Activated CD8-positive, alpha-beta T cell treated with anti-CD3 and anti-CD28 coated beads for 36 hours (primary cell): ENCODE data around the gene ADGRV1. TPM values are rescaled to one million over a fixed set of nuclear protein-coding genes. Genes with fewer than 3 reads are reported as not detected.
"Not testable (repeated sequence)": the region's sequence is repeated elsewhere in the genome, so short reads cannot be mapped to it uniquely, and the experiment has no call there.

ENCODE experiments used
- ATAC-seq: fragments of 200-7000 bp; cut with Tn5 transposase; one replicate; pipeline ENCODE4 v1.10.0; 2021; ENCODE audit warnings: mild to moderate bottlenecking, moderate library complexity
- CTCF ChIA-PET: fragments of 350-600 bp; sonication (Branson Sonifier 250); formaldehyde crosslinking; loops from one replicate; lab custom pipeline; 2021; ENCODE audit warnings: antibody characterized with exemption; lab: Charles Lee
- POLR2A ChIA-PET: fragments of 350-600 bp; sonication (Branson Sonifier 250); formaldehyde crosslinking; loops from one replicate; lab custom pipeline; 2021; ENCODE audit warnings: antibody characterized with exemption; lab: Charles Lee
- DNase-seq: peaks from one replicate; pipeline ENCODE4 v3.0.0-alpha.2; 2020
- H3K27ac Mint-ChIP-seq: one replicate; pipeline ENCODE4 v1.8.0; 2021; ENCODE audit warnings: mild to moderate bottlenecking, mixed read lengths
- H3K27me3 Mint-ChIP-seq: one replicate; pipeline ENCODE4 v1.8.0; 2021; ENCODE audit warnings: mixed read lengths
- H3K36me3 Mint-ChIP-seq: one replicate; pipeline ENCODE4 v1.8.0; 2021; ENCODE audit warnings: low read depth, mixed read lengths
- H3K4me1 Mint-ChIP-seq: one replicate; pipeline ENCODE4 v1.8.0; 2021; ENCODE audit warnings: low read depth, mixed read lengths
- H3K4me3 Mint-ChIP-seq: one replicate; pipeline ENCODE4 v1.8.0; 2021; ENCODE audit warnings: mild to moderate bottlenecking, moderate library complexity, mixed read lengths
- H3K9me3 Mint-ChIP-seq: one replicate; pipeline ENCODE4 v1.8.0; 2021; ENCODE audit warnings: mixed read lengths
- intact Hi-C: fragments of 100-400 bp; cut with micrococcal nuclease; formaldehyde crosslinking; loops from one replicate; pipeline ENCODE4 v1.10.0; 2022
- total RNA-seq, 2 experiments: library from RNA; stranded (reverse); gene quantifications; one replicate each; pipeline ENCODE4 v1.2.3, GENCODE V29; 2021
- TF ChIP-seq, protein P1 (sequence below): fragments of 200-600 bp; IDR thresholded peaks from one replicate; pipeline ENCODE4 v1.8.0; 2022; ENCODE audit warnings: antibody characterized with exemption, mild to moderate bottlenecking

The ADGRV1 gene
- total RNA-seq, 2 experiments from 2014 or later = 0.18 TPM; not detected in 1

DNA sequence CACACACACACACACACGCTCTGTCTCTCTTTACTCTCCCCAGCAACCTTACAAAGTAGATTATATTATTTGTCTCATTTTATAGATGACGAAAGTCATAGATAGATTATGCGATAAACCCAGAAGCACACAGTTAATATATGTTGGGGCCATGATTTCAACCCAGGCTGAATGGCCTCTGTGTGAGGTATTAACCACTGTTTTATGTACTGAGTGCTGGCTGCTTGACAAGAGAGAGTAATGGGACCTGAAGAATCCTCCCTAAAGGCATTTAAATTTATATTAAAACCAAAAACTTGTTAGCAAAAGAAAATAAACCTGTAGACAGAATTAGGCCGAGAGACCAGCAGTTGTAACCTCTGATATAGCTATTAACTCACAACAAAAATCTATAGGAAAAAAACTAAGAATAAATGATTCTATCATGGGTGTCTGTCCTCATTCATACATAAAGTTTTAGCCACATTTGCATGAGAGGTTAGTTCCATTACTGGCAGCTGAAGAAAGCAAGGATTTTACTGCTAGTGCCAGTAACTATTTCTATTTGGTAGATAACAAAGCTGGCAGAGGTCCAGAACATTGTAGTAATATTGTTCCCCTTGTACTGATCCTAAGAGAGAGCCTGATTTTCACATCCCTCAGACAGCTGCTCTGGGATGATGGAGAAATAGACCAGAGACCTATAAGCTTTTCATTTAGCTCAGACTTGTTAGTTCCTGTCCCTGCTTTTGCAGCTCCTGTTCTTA lies 250.9 kb downstream of the ADGRV1 start:
- Mint-ChIP-seq H3K27me3 (peaks cover 2% of the 10 kb centered on the region), H3K9me3 (no peaks in the 10 kb centered on the region), H3K4me1 (no peaks in the 10 kb centered on the region), H3K36me3 (no peaks in the 10 kb centered on the region), H3K4me3 (no peak overlapping the region), H3K27ac (no peak overlapping the region)
- DNase-seq (no peak), ATAC-seq (no peak)
- CTCF ChIA-PET = interaction anchor here (1.5 kb wide), 1 partner anchor 611 kb away, joined by 3 read pairs; no protein-coding TSS in a partner anchor
- intact Hi-C loops = no loop called here
- POLR2A ChIA-PET = no interaction called here
- TF ChIP-seq, protein P1, sequence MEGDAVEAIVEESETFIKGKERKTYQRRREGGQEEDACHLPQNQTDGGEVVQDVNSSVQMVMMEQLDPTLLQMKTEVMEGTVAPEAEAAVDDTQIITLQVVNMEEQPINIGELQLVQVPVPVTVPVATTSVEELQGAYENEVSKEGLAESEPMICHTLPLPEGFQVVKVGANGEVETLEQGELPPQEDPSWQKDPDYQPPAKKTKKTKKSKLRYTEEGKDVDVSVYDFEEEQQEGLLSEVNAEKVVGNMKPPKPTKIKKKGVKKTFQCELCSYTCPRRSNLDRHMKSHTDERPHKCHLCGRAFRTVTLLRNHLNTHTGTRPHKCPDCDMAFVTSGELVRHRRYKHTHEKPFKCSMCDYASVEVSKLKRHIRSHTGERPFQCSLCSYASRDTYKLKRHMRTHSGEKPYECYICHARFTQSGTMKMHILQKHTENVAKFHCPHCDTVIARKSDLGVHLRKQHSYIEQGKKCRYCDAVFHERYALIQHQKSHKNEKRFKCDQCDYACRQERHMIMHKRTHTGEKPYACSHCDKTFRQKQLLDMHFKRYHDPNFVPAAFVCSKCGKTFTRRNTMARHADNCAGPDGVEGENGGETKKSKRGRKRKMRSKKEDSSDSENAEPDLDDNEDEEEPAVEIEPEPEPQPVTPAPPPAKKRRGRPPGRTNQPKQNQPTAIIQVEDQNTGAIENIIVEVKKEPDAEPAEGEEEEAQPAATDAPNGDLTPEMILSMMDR = no peak

DNA sequence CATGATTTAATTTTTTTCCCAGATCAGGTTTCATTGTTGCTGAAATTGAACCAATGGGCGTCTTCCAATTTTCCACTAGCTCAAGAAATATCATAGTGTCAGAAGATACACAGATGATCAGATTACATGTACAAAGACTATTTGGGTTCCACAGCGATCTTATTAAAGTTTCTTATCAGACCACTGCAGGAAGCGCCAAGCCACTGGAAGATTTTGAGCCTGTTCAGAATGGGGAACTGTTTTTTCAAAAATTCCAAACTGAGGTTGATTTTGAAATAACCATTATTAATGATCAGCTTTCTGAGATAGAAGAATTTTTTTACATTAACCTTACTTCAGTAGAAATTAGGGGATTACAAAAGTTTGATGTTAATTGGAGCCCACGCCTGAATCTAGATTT lies 251.6 kb downstream of the ADGRV1 start:
- POLR2A ChIA-PET = no interaction called here
- Mint-ChIP-seq H3K9me3 (no peaks in the 10 kb centered on the region), H3K4me1 (no peaks in the 10 kb centered on the region), H3K36me3 (no peaks in the 10 kb centered on the region), H3K4me3 (no peak overlapping the region), H3K27me3 (peaks cover 2% of the 10 kb centered on the region), H3K27ac (no peak overlapping the region)
- intact Hi-C loops = no loop called here
- ATAC-seq (no peak), DNase-seq (no peak)
- TF ChIP-seq, protein P1 = no peak
- CTCF ChIA-PET = interaction anchor here (1.5 kb wide), 1 partner anchor 610 kb away, joined by 3 read pairs; no protein-coding TSS in a partner anchor

DNA sequence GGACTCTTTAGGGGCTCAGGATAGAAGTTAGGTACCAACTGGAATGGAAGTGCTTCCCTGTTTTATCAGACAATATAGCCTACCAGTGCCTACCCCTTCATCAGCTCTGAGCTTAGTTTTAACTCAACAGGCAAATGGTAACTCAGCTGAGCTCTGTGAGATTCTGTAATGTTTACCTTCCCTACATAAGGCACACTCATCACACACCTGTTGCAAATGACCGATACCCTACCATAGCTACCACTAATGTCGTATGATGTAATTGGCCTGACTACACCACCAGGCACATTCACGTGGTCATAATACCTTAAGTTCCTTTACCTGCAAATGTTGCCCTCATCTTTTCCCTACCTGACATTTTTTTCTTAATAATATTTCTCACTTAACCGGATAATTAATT lies 254.8 kb downstream of the ADGRV1 start:
- Mint-ChIP-seq H3K4me3 (no peak overlapping the region), H3K27me3 (no peaks in the 10 kb centered on the region), H3K4me1 (no peaks in the 10 kb centered on the region), H3K36me3 (no peaks in the 10 kb centered on the region), H3K27ac (no peak overlapping the region), H3K9me3 (no peaks in the 10 kb centered on the region)
- ATAC-seq = no peak
- TF ChIP-seq, protein P1 = no peak
- ChIA-PET POLR2A (no interaction called here), CTCF (interaction anchor here (2.3 kb wide), 1 partner anchor 11 kb away, joined by 7 read pairs; no protein-coding TSS in a partner anchor)
- intact Hi-C loops = no loop called here
- DNase-seq = no peak

DNA sequence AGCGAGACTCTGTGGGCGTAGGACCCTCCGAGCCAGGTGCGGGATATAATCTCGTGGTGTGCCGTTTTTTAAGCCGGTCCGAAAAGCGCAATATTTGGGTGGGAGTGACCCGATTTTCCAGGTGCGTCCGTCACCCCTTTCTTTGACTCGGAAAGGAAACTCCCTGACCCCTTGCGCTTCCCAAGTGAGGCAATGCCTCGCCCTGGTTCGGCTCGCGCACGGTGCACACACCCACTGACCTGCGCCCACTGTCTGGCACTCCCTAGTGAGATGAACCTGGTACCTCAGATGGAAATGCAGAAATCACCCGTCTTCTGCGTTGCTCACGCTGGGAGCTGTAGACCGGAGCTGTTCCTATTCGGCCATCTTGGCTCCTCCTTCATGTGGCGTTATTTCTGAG lies 263.5 kb downstream of the ADGRV1 start:
- POLR2A ChIA-PET, ATAC-seq, H3K4me3 Mint-ChIP-seq, DNase-seq, H3K36me3 Mint-ChIP-seq, H3K9me3 Mint-ChIP-seq, H3K4me1 Mint-ChIP-seq, intact Hi-C loops, CTCF ChIA-PET, H3K27me3 Mint-ChIP-seq, H3K27ac Mint-ChIP-seq: not testable (repeated sequence)

DNA sequence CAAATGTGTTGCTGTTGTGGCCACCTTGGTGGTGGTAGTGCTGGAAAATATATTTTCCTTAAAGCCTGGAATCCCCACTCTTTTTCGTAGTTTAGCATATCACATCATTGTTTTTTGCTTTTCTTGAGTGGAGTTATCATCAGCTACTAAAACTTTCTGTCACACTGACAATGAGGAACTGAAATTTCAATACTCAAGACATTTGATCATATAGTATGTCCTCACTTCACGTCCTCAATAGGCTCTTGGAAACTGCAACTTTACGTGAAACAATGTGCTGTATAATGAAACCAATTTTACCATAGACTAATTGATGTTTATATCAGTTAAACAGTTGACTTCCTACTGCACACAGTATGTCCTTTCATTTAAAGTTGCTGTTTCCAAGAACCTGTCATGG lies 265.8 kb downstream of the ADGRV1 start:
- Mint-ChIP-seq H3K4me3 (no peak overlapping the region), H3K36me3 (no peaks in the 10 kb centered on the region), H3K9me3 (no peaks in the 10 kb centered on the region), H3K27ac (no peak overlapping the region), H3K4me1 (no peaks in the 10 kb centered on the region), H3K27me3 (peaks cover 2% of the 10 kb centered on the region)
- ATAC-seq = no peak
- POLR2A ChIA-PET = no interaction called here
- CTCF ChIA-PET = no interaction called here
- intact Hi-C loops = no loop called here
- no peak for DNase-seq
- TF ChIP-seq, protein P1 = no peak
